Measurements from ENCODE around the gene SLC2A11.
A peak's percentile ranks its signal among the peaks of the same experiment; 100 is the strongest.

Gene SLC2A11

GRCh38 chr22:23831781-23832180 lies 25.9 kb upstream of the SLC2A11 start:
- no peak for DNase-seq

- no peak for DNase-seq
Measured at GRCh38 chr22:23832226-23833016, 25.3 kb upstream of the SLC2A11 start.

GRCh38 chr22:23833017-23833751 lies 24.5 kb upstream of the SLC2A11 start:
- DNase-seq: no peak

GRCh38 chr22:23833911-23834317 lies 23.8 kb upstream of the SLC2A11 start:
- DNase-seq: peak in 10 of 58 donors; percentile 21 to 39 (median 30)

- no peak for DNase-seq
Measured at GRCh38 chr22:23834406-23834792, 23.3 kb upstream of the SLC2A11 start.

GRCh38 chr22:23834793-23835483 lies 22.7 kb upstream of the SLC2A11 start:
- peak in 50 of 58 donors; percentile 22 to 84 (median 60) for DNase-seq

- no peak for DNase-seq
Measured at GRCh38 chr22:23835484-23836144, 22.1 kb upstream of the SLC2A11 start.

GRCh38 chr22:23836281-23836680 lies 21.4 kb upstream of the SLC2A11 start:
- no peak for DNase-seq

- no peak for DNase-seq
Measured at GRCh38 chr22:23836692-23837495, 20.8 kb upstream of the SLC2A11 start.

GRCh38 chr22:23837496-23837859 lies 20.2 kb upstream of the SLC2A11 start:
- no peak for DNase-seq

- no peak for DNase-seq
Measured at GRCh38 chr22:23837911-23838680, 19.6 kb upstream of the SLC2A11 start.

- DNase-seq: peak; percentile 22 to 97 (median 92)
Measured at GRCh38 chr22:23838681-23839468, 18.8 kb upstream of the SLC2A11 start, which contains the start of gene DERL3. Gene DERL3, minus strand, starts transcription at chr22:23839006. Its CDS starts 19 bp downstream, at chr22:23838987.

- no peak for DNase-seq
Measured at GRCh38 chr22:23840026-23840425, 17.6 kb upstream of the SLC2A11 start.

- no peak for DNase-seq
Measured at GRCh38 chr22:23841292-23841691, 16.4 kb upstream of the SLC2A11 start.

GRCh38 chr22:23841736-23842445 lies 15.8 kb upstream of the SLC2A11 start:
- DNase-seq: no peak

- no peak for DNase-seq
Measured at GRCh38 chr22:23842599-23842998, 15.1 kb upstream of the SLC2A11 start.

- DNase-seq: no peak
Measured at GRCh38 chr22:23844739-23845202, 12.9 kb upstream of the SLC2A11 start.
